ENCODE results near the gene FAM83F. TPM values are rescaled to one million over a fixed set of nuclear protein-coding genes. Genes with fewer than 3 reads are reported as not detected.

FAM83F gene
- total and polyA plus RNA-seq, 4 donors: 0.39 to 1.5 (median 1.2) TPM

DNA sequence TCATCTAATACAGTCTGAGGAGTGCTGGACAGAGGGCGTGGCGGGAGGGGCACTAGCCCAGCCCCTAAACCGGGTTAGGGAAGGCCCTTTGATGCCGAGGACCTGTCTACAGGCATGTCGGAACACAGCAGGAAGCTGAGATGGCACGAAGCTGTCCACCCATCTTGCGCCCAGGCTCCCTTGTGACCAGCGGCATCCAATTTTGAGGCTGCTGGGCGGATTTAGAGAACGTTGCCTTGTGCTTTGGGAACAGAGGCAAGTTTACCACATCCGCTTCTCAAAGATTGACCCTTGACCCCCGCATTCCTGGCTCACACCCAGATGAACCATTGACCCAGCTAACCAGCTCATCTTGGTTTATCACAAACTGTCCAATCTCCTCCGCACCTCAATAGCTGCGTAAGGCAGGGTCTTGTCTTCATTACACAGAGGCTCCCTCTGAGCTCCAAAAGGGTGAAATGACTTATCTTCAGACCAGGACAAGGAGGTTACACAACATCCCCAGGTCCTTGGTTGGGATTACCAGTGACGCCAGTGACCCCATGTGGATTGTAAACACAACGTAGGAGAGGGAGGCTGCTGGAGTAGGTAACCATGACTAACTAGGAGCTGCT is 4.5 kb downstream of the FAM83F start:
- WGBS: 56% methylated on average over 16 of the region's 16 CpGs
- H3K36me3 ChIP-seq (ENCODE audit: control insufficient read depth in 4 of 4, insufficient read depth in 3 of 4, low read depth in 1 of 4, low read length in 3 of 4): no peaks in the 10 kb centered on the region

DNA sequence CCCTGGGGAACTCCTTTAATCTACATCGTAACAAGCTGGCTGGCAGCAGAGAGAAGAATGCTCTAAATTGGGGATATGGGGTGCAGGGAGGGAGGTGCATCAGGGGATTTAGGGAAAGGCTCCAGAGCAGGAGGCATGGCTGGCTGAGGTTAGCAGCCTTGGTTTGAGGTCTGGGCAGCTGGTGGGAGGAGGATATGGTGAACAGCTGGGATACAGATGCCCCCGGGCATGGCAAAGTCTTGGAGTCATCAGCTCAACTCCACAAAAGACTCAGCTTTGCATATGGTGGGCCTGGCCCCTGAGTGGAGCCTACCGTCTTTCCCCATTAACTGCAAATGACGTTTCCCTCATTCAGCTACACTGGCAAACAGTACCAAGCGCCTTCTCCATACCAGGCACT is 5.4 kb downstream of the FAM83F start:
- Histone ChIP-seq H3K36me3 (ENCODE audit: control insufficient read depth in 4 of 4, insufficient read depth in 3 of 4, low read depth in 1 of 4, low read length in 3 of 4) (no peaks in the 10 kb centered on the region), H3K9ac (ENCODE audit: low read depth in 1 of 2, low read length in 2 of 2) (no peak overlapping the region), H3K9me3 (ENCODE audit: control insufficient read depth in 4 of 4, low read length in 3 of 4) (no peaks in the 10 kb centered on the region), H3K27me3 (ENCODE audit: control insufficient read depth in 4 of 4, insufficient read depth in 4 of 4, low read length in 3 of 4) (no peaks in the 10 kb centered on the region), H3K27ac (ENCODE audit: low read depth in 1 of 2, low read length in 2 of 2) (no peak overlapping the region), H3K4me3 (ENCODE audit: low read depth in 1 of 3, low read length in 3 of 3) (no peak overlapping the region), H3K4me1 (ENCODE audit: control insufficient read depth in 4 of 4, insufficient read depth in 4 of 4, low read length in 3 of 4) (peaks cover 17 to 41% (median 34%) of the 10 kb centered on the region in 4 donors)
- TF ChIP-seq, protein P1, sequence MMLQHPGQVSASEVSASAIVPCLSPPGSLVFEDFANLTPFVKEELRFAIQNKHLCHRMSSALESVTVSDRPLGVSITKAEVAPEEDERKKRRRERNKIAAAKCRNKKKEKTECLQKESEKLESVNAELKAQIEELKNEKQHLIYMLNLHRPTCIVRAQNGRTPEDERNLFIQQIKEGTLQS (IDR thresholded peaks at IDR 0.05): no peak
- TF ChIP-seq EGR1 (IDR thresholded peaks at IDR 0.05; ENCODE audit: low read depth in 2 of 2) (no peak), JUND (IDR thresholded peaks at IDR 0.05) (no peak), RXRA (IDR thresholded peaks at IDR 0.05) (no peak), CTCF (IDR thresholded peaks at IDR 0.05; ENCODE audit: low read depth, low read length, missing input control) (no peak), RAD21 (IDR thresholded peaks at IDR 0.05) (no peak), SP1 (IDR thresholded peaks at IDR 0.05) (no peak)
- TF ChIP-seq, protein P2, sequence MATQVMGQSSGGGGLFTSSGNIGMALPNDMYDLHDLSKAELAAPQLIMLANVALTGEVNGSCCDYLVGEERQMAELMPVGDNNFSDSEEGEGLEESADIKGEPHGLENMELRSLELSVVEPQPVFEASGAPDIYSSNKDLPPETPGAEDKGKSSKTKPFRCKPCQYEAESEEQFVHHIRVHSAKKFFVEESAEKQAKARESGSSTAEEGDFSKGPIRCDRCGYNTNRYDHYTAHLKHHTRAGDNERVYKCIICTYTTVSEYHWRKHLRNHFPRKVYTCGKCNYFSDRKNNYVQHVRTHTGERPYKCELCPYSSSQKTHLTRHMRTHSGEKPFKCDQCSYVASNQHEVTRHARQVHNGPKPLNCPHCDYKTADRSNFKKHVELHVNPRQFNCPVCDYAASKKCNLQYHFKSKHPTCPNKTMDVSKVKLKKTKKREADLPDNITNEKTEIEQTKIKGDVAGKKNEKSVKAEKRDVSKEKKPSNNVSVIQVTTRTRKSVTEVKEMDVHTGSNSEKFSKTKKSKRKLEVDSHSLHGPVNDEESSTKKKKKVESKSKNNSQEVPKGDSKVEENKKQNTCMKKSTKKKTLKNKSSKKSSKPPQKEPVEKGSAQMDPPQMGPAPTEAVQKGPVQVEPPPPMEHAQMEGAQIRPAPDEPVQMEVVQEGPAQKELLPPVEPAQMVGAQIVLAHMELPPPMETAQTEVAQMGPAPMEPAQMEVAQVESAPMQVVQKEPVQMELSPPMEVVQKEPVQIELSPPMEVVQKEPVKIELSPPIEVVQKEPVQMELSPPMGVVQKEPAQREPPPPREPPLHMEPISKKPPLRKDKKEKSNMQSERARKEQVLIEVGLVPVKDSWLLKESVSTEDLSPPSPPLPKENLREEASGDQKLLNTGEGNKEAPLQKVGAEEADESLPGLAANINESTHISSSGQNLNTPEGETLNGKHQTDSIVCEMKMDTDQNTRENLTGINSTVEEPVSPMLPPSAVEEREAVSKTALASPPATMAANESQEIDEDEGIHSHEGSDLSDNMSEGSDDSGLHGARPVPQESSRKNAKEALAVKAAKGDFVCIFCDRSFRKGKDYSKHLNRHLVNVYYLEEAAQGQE (IDR thresholded peaks at IDR 0.05): no peak
- DNase-seq (ENCODE audit: low spot score): no peak
- 96% methylated on average over 5 of the region's 5 CpGs for WGBS

More for the DNA sequence above, 4.5 kb downstream of the FAM83F start:
- H3K4me1 ChIP-seq (ENCODE audit: control insufficient read depth in 4 of 4, insufficient read depth in 4 of 4, low read length in 3 of 4): peaks cover 17 to 42% (median 35%) of the 10 kb centered on the region in 4 donors
- no peak overlapping the region for H3K27ac ChIP-seq (ENCODE audit: low read depth in 1 of 2, low read length in 2 of 2)
- DNase-seq (ENCODE audit: low spot score): no peak
- H3K27me3 ChIP-seq (ENCODE audit: control insufficient read depth in 4 of 4, insufficient read depth in 4 of 4, low read length in 3 of 4): no peaks in the 10 kb centered on the region
- no peaks in the 10 kb centered on the region for H3K9me3 ChIP-seq (ENCODE audit: control insufficient read depth in 4 of 4, low read length in 3 of 4)
- no peak overlapping the region for H3K9ac ChIP-seq (ENCODE audit: low read depth in 1 of 2, low read length in 2 of 2)
- no peak overlapping the region for H3K4me3 ChIP-seq (ENCODE audit: low read depth in 1 of 3, low read length in 3 of 3)
- peak; percentile 27 for TF ChIP-seq YY1 (IDR thresholded peaks at IDR 0.05)
- TF ChIP-seq TAF1 (conservative IDR thresholded peaks at IDR 0.05): no peak
- TF ChIP-seq EGR1 (IDR thresholded peaks at IDR 0.05; ENCODE audit: low read depth in 2 of 2): no peak
- no peak for TF ChIP-seq JUND (IDR thresholded peaks at IDR 0.05)
- no peak for TF ChIP-seq MAX (IDR thresholded peaks at IDR 0.05)
- peak in 1 of 2 donors; percentile 15 for TF ChIP-seq GABPA (IDR thresholded peaks at IDR 0.05 in 1 of 2, conservative IDR thresholded peaks at IDR 0.05 in 1 of 2)
- TF ChIP-seq NR2F2 (IDR thresholded peaks at IDR 0.05): peak; percentile 86
- TF ChIP-seq RXRA (IDR thresholded peaks at IDR 0.05): peak; percentile 65 to 67
- peak; percentile 44 for TF ChIP-seq SP1 (IDR thresholded peaks at IDR 0.05)
- TF ChIP-seq FOXA2 (IDR thresholded peaks at IDR 0.05): peak; percentile 42
- peak; percentile 72 to 73 for TF ChIP-seq HNF4A (conservative IDR thresholded peaks at IDR 0.05)
- no peak for TF ChIP-seq HNF4G (IDR thresholded peaks at IDR 0.05)
- no peak for TF ChIP-seq CTCF (IDR thresholded peaks at IDR 0.05; ENCODE audit: low read depth, low read length, missing input control)
- TF ChIP-seq, protein P3, sequence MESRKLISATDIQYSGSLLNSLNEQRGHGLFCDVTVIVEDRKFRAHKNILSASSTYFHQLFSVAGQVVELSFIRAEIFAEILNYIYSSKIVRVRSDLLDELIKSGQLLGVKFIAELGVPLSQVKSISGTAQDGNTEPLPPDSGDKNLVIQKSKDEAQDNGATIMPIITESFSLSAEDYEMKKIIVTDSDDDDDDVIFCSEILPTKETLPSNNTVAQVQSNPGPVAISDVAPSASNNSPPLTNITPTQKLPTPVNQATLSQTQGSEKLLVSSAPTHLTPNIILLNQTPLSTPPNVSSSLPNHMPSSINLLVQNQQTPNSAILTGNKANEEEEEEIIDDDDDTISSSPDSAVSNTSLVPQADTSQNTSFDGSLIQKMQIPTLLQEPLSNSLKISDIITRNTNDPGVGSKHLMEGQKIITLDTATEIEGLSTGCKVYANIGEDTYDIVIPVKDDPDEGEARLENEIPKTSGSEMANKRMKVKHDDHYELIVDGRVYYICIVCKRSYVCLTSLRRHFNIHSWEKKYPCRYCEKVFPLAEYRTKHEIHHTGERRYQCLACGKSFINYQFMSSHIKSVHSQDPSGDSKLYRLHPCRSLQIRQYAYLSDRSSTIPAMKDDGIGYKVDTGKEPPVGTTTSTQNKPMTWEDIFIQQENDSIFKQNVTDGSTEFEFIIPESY (IDR thresholded peaks at IDR 0.05): no peak
- TF ChIP-seq RAD21 (IDR thresholded peaks at IDR 0.05): peak; percentile 46 to 50
